OCI-LY3 (cell line): ENCODE measurements around the gene ABCA4.

Experiments used
- EZH2phosphoT487 ChIP-seq: fragments of 200-600 bp; shearing (Covaris generic); IDR thresholded peaks from 2 replicates; pipeline ENCODE4 v1.6.1; 2018; ENCODE audit warnings: antibody characterized with exemption, mixed run types, low read depth
- TF ChIP-seq, protein P1 (sequence below): fragments of 200-600, 300-600 bp; sonication (generic); IDR thresholded peaks from 2 replicates; pipeline ENCODE4 v1.5.1; 2014; ENCODE audit warnings: antibody characterized with exemption, low read length, low read depth

GRCh38 chr1:93965256-93965655 lies 155.7 kb downstream of the ABCA4 start:
- TF ChIP-seq, protein P1, sequence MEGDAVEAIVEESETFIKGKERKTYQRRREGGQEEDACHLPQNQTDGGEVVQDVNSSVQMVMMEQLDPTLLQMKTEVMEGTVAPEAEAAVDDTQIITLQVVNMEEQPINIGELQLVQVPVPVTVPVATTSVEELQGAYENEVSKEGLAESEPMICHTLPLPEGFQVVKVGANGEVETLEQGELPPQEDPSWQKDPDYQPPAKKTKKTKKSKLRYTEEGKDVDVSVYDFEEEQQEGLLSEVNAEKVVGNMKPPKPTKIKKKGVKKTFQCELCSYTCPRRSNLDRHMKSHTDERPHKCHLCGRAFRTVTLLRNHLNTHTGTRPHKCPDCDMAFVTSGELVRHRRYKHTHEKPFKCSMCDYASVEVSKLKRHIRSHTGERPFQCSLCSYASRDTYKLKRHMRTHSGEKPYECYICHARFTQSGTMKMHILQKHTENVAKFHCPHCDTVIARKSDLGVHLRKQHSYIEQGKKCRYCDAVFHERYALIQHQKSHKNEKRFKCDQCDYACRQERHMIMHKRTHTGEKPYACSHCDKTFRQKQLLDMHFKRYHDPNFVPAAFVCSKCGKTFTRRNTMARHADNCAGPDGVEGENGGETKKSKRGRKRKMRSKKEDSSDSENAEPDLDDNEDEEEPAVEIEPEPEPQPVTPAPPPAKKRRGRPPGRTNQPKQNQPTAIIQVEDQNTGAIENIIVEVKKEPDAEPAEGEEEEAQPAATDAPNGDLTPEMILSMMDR, result no peak
- no peak for TF ChIP-seq EZH2phosphoT487
